Measurements from ENCODE around the gene MED12L.
A peak's percentile ranks its signal among the peaks of the same experiment; 100 is the strongest.
"Not testable (repeated sequence)": the region's sequence is repeated elsewhere in the genome, so short reads cannot be mapped to it uniquely, and the experiment has no call there.

MED12L gene

GRCh38 chr3:151227807-151228665 is 142.6 kb downstream of the MED12L start:
- in situ Hi-C loops (cut with MboI; ENCODE audit: low sequenced_read_pairs, unreplicated experiment), result loop anchor here (5.0 to 10.0 kb wide), 2 partner anchors 54 to 63 kb away; no protein-coding TSS in a partner anchor
- TF ChIP-seq, protein P1, sequence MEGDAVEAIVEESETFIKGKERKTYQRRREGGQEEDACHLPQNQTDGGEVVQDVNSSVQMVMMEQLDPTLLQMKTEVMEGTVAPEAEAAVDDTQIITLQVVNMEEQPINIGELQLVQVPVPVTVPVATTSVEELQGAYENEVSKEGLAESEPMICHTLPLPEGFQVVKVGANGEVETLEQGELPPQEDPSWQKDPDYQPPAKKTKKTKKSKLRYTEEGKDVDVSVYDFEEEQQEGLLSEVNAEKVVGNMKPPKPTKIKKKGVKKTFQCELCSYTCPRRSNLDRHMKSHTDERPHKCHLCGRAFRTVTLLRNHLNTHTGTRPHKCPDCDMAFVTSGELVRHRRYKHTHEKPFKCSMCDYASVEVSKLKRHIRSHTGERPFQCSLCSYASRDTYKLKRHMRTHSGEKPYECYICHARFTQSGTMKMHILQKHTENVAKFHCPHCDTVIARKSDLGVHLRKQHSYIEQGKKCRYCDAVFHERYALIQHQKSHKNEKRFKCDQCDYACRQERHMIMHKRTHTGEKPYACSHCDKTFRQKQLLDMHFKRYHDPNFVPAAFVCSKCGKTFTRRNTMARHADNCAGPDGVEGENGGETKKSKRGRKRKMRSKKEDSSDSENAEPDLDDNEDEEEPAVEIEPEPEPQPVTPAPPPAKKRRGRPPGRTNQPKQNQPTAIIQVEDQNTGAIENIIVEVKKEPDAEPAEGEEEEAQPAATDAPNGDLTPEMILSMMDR (IDR thresholded peaks at IDR 0.05; ENCODE audit: borderline replicate concordance, control extremely low read depth, extremely low read depth, insufficient read depth, missing control alignments), result peak; percentile 77
- DNase-seq (ENCODE audit: low spot score), result peak; percentile 71

- no peak for DNase-seq (ENCODE audit: low spot score)
- in situ Hi-C loops (cut with MboI; ENCODE audit: low sequenced_read_pairs, unreplicated experiment), result loop anchor here (5.0 to 10.0 kb wide), 2 partner anchors 54 to 64 kb away; no protein-coding TSS in a partner anchor
- TF ChIP-seq, protein P1 (IDR thresholded peaks at IDR 0.05; ENCODE audit: borderline replicate concordance, control extremely low read depth, extremely low read depth, insufficient read depth, missing control alignments), result no peak
These were observed 143.2 kb downstream of the MED12L start for GRCh38 chr3:151228666-151229040.

- in situ Hi-C loops (cut with MboI; ENCODE audit: low sequenced_read_pairs, unreplicated experiment), result no loop called here
- TF ChIP-seq, protein P1 (IDR thresholded peaks at IDR 0.05; ENCODE audit: borderline replicate concordance, control extremely low read depth, extremely low read depth, insufficient read depth, missing control alignments), result no peak
- DNase-seq (ENCODE audit: low spot score), result peak; percentile 50
These were observed 145.2 kb downstream of the MED12L start for GRCh38 chr3:151230646-151231045.

DNA sequence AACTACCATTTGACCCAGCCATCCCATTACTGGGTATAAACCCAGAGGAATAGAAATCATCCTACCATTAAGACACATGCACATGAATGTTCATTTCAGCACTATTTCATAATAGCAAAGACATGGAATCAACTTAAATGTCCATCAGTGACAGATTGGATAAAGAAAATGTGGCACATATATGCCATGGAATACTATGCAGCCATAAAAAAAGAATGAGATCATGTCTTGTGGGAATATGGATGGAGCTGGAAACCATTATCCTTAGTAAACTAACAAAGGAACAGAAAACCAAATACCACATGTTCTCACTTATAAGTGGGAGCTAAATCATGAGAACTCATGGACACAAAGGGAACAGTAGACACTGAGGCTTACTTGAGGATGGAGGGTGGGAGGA is 146.9 kb downstream of the MED12L start:
- in situ Hi-C loops (cut with MboI; ENCODE audit: low sequenced_read_pairs, unreplicated experiment); DNase-seq (ENCODE audit: low spot score): not testable (repeated sequence)

DNA sequence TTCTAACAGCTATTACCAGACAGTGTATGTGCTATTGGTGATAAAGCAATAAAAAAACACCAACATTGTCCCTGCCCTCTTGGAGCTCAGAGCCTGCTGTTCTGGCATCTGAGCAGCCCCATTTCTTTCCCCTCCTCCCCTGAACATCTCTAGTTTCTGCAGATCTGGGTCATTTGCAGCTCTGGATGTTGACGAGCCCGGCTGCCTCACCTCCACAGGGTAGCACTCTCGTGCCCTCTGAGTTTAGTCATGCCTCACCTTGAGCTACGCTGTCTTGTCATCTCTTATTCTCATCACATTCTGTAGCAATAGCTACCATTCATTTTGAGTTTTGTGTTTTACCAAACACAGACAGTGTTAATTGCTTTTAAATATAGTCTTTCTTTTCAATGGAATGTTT is 147.5 kb downstream of the MED12L start:
- TF ChIP-seq, protein P1 (IDR thresholded peaks at IDR 0.05; ENCODE audit: borderline replicate concordance, control extremely low read depth, extremely low read depth, insufficient read depth, missing control alignments), result no peak
- no peak for DNase-seq (ENCODE audit: low spot score)
- in situ Hi-C loops (cut with MboI; ENCODE audit: low sequenced_read_pairs, unreplicated experiment), result no loop called here

- no peak for DNase-seq (ENCODE audit: low spot score)
- in situ Hi-C loops (cut with MboI; ENCODE audit: low sequenced_read_pairs, unreplicated experiment), result no loop called here
- TF ChIP-seq, protein P1 (IDR thresholded peaks at IDR 0.05; ENCODE audit: borderline replicate concordance, control extremely low read depth, extremely low read depth, insufficient read depth, missing control alignments), result no peak
These were observed 149.4 kb downstream of the MED12L start for GRCh38 chr3:151234825-151235224.

DNA sequence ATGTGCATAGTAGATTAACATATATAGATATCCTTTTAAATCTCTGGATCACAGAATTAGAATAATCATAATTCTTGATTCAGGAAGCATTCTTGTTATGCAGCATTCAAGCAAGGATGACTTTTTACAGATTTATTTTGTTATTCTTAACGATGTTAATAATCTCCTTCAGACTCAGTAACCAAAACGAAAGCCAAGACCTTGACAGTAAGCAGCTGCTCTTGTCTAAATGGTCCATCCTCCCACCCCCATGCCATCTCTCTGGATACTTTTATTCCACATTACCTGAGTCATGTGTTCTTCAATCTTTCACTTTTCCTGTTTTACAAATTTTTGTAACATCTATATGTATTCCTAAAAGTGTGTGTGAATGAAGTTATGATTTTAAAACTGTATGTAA is 150.9 kb downstream of the MED12L start:
- TF ChIP-seq, protein P1 (IDR thresholded peaks at IDR 0.05; ENCODE audit: borderline replicate concordance, control extremely low read depth, extremely low read depth, insufficient read depth, missing control alignments), result no peak
- in situ Hi-C loops (cut with MboI; ENCODE audit: low sequenced_read_pairs, unreplicated experiment), result no loop called here
- DNase-seq (ENCODE audit: low spot score), result no peak
